GM19463 (cell line): ENCODE results near the gene CEMIP2.

Source experiments
- ATAC-seq: cut with Tn5 transposase; IDR thresholded peaks from one replicate; pipeline ENCODE4 v1.9.1; 2021; ENCODE audit warnings: mild to moderate bottlenecking, moderate library complexity; ENCODE audit not compliant: unreplicated experiment

Gene CEMIP2

GRCh38 chr9:71752928-71753327, 15.4 kb downstream of the CEMIP2 start:
- ATAC-seq = no peak

- ATAC-seq = no peak
These were observed 16.0 kb downstream of the CEMIP2 start for GRCh38 chr9:71752352-71752751.

GRCh38 chr9:71748280-71748743, 20.0 kb downstream of the CEMIP2 start:
- no peak for ATAC-seq

GRCh38 chr9:71747576-71747975, 20.7 kb downstream of the CEMIP2 start:
- no peak for ATAC-seq

GRCh38 chr9:71746758-71747125, 21.6 kb downstream of the CEMIP2 start:
- ATAC-seq = no peak

DNA sequence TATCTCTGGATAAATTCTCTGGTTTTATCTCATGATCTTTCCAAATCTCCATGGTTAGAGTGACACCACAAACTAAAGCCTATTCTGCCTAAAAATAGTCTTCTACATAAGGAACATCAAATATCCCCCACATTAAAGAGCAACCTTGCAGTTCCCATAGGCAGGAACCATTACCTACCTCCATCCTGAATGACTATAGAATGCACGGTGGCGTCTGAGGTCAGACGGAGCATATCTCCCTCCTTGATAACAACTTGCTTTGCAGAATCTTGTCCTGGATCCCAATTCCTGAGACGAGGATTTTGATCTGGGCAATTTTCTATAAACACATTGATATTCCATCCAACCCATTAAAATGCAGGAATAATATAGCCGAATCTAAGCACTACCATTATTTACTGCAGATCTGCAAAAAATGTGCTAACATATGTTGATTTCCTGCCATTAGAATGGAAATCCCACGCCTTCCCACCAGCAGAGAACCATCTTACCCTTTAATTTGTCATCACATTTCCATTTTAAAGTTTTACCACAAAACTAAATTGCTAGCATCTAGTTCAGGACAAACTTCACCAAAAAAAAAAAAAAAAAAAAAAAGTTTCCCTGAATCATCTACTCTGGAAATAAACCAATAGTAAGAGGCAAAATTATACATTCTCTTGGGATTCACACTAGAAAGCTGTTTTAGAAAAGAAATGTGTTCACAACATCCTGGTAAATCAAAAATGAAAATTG, 22.1 kb downstream of the CEMIP2 start:
- no peak for ATAC-seq

GRCh38 chr9:71744754-71745521, 23.4 kb downstream of the CEMIP2 start:
- ATAC-seq = no peak

- ATAC-seq = no peak
These were observed 24.4 kb downstream of the CEMIP2 start for GRCh38 chr9:71743882-71744281.

GRCh38 chr9:71743217-71743705, 25.1 kb downstream of the CEMIP2 start:
- ATAC-seq = no peak

GRCh38 chr9:71742703-71743102, 25.6 kb downstream of the CEMIP2 start:
- no peak for ATAC-seq

DNA sequence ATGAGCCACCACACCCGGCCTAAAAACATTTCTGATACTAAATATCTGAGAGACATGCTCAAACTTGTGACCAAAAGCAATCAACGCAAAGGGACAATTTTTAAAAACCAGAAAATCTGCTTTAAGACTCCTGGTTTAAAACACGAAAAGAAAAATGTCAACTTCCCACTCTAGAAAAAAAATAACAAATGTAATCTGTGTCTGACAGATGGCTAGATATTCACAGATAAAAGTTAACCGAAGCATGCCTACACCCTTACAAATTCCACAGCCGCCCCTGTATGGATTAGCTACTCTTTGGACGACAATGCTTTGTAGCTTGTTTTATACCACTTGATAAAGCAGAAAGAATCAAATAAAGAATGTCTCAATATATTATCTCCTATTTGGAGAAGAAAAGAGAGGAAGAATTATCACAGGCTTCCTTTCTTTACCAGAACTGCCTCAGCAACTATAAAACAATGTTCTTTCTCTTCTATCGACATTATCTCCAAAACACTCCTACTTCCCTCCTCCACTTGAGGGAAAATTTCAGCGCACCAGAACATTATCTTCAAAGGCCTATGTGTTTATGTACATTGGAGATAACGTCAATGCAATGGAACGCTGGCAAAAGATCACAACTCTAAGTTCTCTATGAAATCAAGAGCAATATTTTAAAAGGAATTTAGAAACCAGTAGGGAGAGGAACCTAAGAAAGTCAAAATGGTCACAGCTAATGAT, 26.2 kb downstream of the CEMIP2 start:
- ATAC-seq = no peak

GRCh38 chr9:71740199-71740598, 28.1 kb downstream of the CEMIP2 start:
- no peak for ATAC-seq

GRCh38 chr9:71737455-71737854, 30.9 kb downstream of the CEMIP2 start:
- ATAC-seq = no peak

DNA sequence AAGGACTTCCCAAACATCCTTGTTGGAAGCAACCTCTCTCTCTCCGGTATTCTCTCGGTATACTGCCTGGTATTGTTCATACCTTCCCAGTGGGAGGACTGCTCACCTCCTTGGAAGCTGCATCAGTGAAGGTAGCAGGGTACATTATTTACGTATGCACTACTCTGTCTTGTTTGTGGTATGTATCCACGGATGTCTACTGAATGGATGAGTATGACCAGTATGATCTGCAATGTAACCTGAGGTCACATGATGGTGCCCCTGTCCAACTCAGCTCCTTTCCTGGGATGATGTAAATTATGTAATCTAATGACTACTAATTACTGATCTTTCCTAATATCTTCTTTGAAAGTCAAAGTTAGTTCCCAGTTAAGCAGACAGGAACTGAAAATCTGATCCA, 32.1 kb downstream of the CEMIP2 start:
- no peak for ATAC-seq

- no peak for ATAC-seq
These were observed 33.4 kb downstream of the CEMIP2 start for GRCh38 chr9:71734950-71735349.

- ATAC-seq = no peak
These were observed 35.1 kb downstream of the CEMIP2 start for GRCh38 chr9:71733176-71733575.

- ATAC-seq = no peak
These were observed 38.3 kb downstream of the CEMIP2 start for GRCh38 chr9:71729816-71730526.

GRCh38 chr9:71726723-71727122, 41.6 kb downstream of the CEMIP2 start:
- ATAC-seq = no peak

DNA sequence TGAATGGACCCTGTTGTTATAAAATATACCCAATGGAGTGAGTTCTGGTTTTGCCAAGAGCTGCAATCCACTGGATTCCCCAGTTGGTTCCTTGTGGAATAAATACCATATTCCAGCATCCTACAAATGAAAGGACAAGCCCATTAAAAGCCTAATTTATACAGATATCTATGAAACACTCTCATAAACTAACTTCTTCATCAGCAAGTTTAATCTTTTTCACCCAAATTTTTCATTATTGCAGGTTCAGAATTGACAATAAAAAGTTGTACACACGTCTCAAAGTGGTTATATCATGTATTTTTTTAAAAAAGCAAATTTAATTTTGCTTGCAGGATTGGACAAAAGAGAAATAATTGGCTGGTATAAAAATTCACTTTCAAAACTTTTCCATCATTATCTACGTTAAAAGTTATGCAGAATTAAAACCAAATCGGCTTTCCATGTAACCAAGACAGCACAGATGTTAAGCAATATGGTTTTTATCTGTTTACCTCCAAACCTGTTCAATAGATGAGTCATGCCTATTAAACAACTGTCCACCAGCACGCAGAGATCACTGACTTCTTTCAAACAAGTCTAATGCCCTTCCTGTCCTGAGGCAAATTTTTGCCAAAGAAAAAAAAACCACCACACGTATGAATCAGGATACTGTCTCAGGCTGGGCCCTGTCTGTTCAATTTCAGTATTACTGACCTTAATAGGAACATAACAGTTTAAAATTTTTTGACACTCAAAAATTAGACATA, 42.5 kb downstream of the CEMIP2 start:
- ATAC-seq = no peak

DNA sequence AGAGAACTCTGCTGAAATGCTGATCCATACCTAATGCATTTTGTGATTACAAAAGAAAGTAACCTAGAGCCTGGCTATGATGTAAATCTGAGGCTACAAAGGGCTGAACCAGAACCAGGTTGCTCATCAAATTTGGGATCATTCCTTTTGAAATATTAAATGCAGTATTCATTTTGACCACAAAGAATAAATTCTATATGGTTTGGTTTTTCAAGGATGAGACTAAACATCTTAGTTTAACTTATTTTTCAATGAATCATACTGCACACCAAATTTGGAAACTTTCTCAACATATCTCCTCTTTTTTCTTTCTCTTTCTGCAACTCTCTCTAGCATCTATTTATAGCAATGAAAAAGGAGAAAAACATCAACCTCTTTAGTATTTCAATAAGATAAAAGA, 46.5 kb downstream of the CEMIP2 start:
- ATAC-seq = no peak
